ENCODE measurements around the gene SNAI3.

The SNAI3 gene

DNA sequence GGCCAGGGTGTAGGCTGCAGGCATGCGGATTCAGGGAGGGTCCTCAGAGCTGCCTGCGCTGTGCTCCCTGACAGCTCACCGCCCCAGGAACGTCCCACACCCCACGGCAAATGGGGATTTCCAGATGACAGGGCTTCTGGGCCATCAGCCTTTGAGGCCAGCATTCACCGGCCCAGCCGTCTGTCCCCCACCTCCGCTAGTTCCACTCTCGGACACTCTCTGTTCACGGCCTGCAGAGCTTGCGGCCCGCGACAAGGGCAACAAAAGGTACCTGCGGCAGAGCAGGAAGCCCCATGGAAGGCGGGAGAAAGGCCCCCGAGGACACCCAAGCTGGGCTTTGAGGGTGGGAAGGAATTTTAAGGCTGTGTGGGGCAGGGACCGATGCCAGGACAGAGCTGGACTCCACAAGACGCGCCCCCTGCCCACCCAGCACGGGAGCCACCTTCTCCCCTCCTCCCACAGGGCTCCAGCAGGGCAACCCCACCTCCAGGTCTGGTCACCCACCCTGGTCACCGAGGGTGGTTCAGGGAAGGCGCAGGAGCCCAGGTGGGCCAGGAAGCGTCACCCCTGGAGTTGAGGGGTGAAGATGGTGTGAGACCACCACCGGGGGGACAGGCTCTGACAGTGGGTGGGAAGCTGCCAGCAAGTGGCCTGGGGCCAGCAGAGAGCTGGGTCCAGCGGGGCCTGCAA is 29.9 kb downstream of the SNAI3 start:
- TF ChIP-seq, protein P1, sequence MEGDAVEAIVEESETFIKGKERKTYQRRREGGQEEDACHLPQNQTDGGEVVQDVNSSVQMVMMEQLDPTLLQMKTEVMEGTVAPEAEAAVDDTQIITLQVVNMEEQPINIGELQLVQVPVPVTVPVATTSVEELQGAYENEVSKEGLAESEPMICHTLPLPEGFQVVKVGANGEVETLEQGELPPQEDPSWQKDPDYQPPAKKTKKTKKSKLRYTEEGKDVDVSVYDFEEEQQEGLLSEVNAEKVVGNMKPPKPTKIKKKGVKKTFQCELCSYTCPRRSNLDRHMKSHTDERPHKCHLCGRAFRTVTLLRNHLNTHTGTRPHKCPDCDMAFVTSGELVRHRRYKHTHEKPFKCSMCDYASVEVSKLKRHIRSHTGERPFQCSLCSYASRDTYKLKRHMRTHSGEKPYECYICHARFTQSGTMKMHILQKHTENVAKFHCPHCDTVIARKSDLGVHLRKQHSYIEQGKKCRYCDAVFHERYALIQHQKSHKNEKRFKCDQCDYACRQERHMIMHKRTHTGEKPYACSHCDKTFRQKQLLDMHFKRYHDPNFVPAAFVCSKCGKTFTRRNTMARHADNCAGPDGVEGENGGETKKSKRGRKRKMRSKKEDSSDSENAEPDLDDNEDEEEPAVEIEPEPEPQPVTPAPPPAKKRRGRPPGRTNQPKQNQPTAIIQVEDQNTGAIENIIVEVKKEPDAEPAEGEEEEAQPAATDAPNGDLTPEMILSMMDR (IDR thresholded peaks at IDR 0.05; ENCODE audit: low read depth, low read length) = no peak
- Histone ChIP-seq H3K9me3 (ENCODE audit: severe bottlenecking) (no peaks in the 10 kb centered on the region), H3K4me3 (ENCODE audit: low read depth, low read length) (no peak overlapping the region), H3K27ac (peak overlapping the region; percentile 71), H3K27me3 (ENCODE audit: insufficient read depth, low read depth, severe bottlenecking) (no peaks in the 10 kb centered on the region), H3K36me3 (no peaks in the 10 kb centered on the region; the same call in 1 of the 2 replicates)
- no peak for DNase-seq

DNA sequence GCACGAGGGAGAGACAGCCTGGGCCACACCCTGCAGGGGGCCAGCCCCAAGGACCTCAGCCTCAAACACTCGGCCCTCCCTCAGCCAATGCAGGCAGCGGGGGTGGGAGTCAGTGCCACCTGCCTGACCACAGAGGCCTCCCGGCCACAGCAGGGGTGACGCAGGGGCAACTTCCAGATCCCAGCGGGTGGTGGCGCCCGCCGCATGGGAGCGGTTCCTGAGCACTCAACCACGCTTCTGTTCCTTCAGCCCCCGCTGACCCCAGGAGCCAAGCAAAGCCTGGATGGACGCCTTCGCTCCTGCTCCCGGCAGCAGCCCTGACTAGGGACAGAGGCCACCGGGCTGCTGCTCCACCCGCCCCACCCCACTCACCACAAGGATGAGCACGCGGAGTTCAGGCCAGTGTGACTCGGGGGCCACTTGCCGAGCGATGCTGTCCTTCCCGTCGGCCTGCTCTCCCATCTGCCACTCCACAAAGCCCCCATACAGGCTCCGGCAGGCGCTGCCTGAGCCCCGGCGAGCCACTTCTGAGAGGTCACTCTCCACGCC is 30.5 kb downstream of the SNAI3 start:
- Histone ChIP-seq H3K27me3 (ENCODE audit: insufficient read depth, low read depth, severe bottlenecking) (no peaks in the 10 kb centered on the region), H3K9me3 (ENCODE audit: severe bottlenecking) (no peaks in the 10 kb centered on the region), H3K36me3 (no peaks in the 10 kb centered on the region; the same call in 1 of the 2 replicates), H3K27ac (peak overlapping the region; percentile 71), H3K4me3 (ENCODE audit: low read depth, low read length) (no peak overlapping the region)
- TF ChIP-seq, protein P1 (IDR thresholded peaks at IDR 0.05; ENCODE audit: low read depth, low read length) = peak; percentile 55
- DNase-seq = peak; percentile 79

- Histone ChIP-seq H3K36me3 (no peaks in the 10 kb centered on the region; the same call in 1 of the 2 replicates), H3K27me3 (ENCODE audit: insufficient read depth, low read depth, severe bottlenecking) (no peaks in the 10 kb centered on the region), H3K4me3 (ENCODE audit: low read depth, low read length) (no peak overlapping the region), H3K27ac (peak overlapping the region; percentile 71), H3K9me3 (ENCODE audit: severe bottlenecking) (no peaks in the 10 kb centered on the region)
- TF ChIP-seq, protein P1 (IDR thresholded peaks at IDR 0.05; ENCODE audit: low read depth, low read length) = no peak
- DNase-seq = peak; percentile 36
These were observed 31.1 kb downstream of the SNAI3 start for GRCh38 chr16:88655053-88655732.

DNA sequence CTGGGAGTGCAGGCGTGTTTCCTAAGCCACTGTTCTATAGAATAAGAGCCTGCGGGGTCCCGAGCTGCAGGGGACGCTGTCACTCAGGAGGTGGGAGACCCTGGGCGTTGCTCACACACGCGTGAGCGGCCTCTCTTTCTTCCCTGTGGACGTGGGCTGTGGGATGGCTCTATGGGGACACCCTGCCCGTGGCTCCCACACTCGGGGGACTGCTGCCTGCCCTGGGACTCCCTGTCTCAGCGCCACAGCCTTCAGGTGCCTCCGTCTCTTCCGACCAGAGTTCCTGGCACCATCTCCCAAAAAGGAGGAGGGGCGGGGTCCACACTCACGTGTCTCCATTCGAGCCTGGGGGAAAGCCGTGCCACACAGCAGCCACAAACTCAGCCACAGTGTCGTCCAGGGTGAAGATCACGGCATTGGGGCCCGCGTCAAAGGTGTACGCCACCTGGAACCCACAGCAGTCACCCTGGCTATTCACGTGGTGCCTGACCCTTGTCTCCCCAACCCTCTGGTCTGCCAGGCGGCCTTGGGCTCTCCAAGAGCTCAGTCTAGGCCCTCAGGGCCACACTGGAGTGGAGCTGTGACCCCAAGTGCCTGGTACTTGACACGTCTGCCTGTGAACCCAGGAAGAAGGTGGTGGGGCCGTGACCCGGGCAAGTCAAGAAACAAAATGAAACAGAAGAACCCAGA is 31.8 kb downstream of the SNAI3 start:
- peak overlapping the region; percentile 71 for H3K27ac ChIP-seq
- TF ChIP-seq, protein P1 (IDR thresholded peaks at IDR 0.05; ENCODE audit: low read depth, low read length) = no peak
- H3K4me3 ChIP-seq (ENCODE audit: low read depth, low read length) = no peak overlapping the region
- no peaks in the 10 kb centered on the region; the same call in 1 of the 2 replicates for H3K36me3 ChIP-seq
- H3K9me3 ChIP-seq (ENCODE audit: severe bottlenecking) = no peaks in the 10 kb centered on the region
- H3K27me3 ChIP-seq (ENCODE audit: insufficient read depth, low read depth, severe bottlenecking) = no peaks in the 10 kb centered on the region
- no peak for DNase-seq

GRCh38 chr16:88653596-88654362 is 32.5 kb downstream of the SNAI3 start:
- H3K4me3 ChIP-seq (ENCODE audit: low read depth, low read length) = no peak overlapping the region
- H3K36me3 ChIP-seq = no peaks in the 10 kb centered on the region; the same call in 1 of the 2 replicates
- H3K27ac ChIP-seq = no peak overlapping the region
- TF ChIP-seq, protein P1 (IDR thresholded peaks at IDR 0.05; ENCODE audit: low read depth, low read length) = no peak
- H3K9me3 ChIP-seq (ENCODE audit: severe bottlenecking) = no peaks in the 10 kb centered on the region
- no peaks in the 10 kb centered on the region for H3K27me3 ChIP-seq (ENCODE audit: insufficient read depth, low read depth, severe bottlenecking)
- DNase-seq = no peak
